HG02759 (cell line): Measurements from ENCODE around the gene CYB561D2.
A peak's percentile ranks its signal among the peaks of the same experiment; 100 is the strongest.

ENCODE experiments used
- ATAC-seq: cut with Tn5 transposase; IDR thresholded peaks from one replicate; pipeline ENCODE4 v1.9.1; 2021; ENCODE audit warnings: mild to moderate bottlenecking, moderate library complexity; ENCODE audit not compliant: unreplicated experiment

Gene CYB561D2

DNA sequence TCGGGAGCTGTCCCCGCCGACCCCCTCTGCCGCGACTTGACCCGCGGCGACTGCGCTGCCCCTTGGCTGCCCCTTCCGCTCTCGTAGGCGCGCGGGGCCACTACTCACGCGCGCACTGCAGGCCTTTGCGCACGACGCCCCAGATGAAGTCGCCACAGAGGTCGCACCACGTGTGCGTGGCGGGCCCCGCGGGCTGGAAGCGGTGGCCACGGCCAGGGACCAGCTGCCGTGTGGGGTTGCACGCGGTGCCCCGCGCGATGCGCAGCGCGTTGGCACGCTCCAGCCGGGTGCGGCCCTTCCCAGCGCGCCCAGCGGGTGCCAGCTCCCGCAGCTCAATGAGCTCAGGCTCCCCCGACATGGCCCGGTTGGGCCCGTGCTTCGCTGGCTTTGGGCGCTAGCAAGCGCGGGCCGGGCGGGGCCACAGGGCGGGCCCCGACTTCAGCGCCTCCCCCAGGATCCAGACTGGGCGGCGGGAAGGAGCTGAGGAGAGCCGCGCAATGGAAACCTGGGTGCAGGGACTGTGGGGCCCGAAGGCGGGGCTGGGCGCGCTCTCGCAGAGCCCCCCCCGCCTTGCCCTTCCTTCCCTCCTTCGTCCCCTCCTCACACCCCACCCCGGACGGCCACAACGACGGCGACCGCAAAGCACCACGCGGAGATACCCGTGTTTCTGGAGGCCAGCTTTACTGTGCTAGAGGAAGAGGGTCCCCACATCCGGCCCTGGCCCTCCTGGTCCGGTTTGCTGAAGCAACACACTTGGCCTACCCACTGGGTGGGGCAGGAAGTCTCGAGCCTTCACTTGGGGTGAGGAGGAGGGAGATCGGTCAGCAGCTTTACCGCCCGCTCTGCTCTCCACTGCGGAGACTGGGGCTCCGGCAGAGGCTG, 10.0 kb upstream of the CYB561D2 start, which contains the start of gene RASSF1:
Gene RASSF1, minus strand, starts transcription at position 389 of the 882 bp plus-strand sequence. Its CDS starts 31 bp downstream, at position 358.
- peak; percentile 24 for ATAC-seq

DNA sequence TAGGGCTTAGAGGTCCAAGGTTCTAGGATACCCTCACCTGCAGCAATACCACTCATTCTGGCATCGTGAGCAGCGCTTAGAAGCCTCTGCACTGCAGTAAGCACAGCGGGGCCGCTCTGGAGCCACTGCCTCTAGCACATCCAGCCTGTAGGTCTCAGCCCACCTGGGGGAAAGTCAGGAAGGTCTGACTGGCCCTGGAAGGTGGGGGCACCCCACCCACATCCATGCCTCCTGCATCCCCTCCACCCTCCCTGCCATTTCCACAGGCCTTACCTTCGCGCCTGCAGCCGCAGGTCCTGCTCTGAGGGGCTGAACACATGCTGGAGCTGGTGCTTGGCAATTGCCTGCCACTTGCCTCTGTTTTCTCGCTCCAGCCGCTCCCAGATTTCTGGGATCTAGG, 9.1 kb upstream of the CYB561D2 start:
- no peak for ATAC-seq

DNA sequence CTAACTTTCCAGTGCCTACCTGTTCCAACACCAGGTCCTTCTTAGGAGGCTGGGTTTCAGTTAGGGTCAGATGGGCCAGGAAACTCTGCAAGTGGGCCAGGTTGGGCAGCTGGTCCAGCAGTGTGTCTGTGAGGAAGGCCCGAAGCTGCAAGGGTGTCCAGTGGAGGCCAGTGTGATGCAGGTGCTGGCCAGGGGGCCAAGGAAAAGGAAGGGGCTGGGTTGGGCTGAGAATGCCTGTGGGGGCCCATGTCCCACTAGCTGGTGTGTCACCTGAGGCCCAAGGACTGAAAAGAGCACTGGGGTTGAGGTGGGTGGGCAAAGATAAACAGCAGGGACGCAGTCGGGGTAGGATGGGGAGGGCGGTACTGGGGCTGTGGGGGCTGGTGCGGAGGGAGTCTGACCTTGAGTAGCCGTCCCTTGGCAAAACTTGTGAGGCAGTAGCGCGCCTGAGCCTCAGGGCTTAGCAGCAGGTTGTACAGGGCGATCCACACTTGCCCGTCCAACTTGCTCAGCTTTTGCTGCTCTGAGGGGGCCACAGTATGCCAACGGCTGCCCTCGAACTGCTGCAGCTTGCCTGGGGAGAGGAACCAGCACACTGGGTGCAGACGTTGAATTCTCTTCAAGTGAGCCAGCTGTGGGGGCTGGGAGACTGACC, 8.5 kb upstream of the CYB561D2 start:
- ATAC-seq: no peak

DNA sequence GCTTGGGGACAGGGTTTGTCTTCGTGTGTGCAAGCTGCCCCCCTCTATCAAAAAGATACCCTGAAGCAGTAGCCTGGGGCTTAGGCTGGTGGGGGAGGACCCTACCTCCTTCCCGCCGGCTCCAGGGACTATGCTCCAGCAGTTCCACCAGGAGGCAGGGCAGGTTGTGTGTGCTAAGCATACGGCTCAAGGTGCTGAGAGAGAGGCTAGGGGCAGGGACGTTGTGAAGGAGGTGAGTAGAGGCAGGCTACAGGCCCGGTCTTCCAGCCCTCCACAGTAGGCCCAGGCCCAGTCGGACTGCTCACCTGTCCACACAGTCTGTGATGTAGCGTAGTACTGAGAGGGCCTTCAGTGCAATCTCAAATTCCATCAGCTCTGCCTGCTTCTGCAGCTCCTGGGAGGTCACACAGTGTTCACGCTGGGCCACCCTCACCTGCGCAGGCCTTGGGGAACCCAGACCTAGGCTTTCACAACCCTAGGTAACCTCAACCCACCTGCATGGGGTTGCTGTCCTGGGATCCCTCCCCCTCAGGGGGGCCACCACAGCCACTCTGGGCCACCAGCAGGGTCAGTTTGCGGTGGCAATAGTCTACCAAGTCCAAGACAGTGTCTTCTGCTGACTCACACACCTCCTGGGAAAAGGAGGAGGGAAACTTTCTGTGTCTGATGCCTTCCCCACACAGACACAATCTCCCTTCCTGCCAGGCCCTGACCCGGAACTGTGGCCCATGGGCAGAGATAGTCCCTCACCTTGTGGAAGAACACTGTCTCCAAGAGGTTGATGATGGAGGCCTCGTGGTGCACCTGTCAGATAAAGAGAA, 7.6 kb upstream of the CYB561D2 start:
- no peak for ATAC-seq

DNA sequence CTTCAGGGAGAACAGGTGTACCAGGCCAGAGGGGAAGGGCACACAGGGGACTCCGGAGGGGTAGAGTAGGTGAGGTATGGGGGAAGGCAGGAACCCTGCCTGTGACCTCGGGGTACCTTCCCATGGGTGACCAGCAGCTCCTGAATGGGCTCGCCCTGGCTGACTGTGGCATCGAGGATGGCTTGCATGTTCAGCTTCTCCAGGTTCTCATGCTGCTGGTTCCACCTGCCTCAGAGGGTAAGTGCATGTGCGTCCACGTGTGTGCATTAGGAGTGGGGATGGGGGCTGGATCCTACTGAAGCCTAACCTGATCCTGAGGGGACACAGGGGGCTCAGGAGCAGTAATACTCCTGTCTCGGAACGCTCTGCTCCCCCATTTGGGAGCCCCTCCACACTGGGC, 5.7 kb upstream of the CYB561D2 start:
- ATAC-seq: no peak

DNA sequence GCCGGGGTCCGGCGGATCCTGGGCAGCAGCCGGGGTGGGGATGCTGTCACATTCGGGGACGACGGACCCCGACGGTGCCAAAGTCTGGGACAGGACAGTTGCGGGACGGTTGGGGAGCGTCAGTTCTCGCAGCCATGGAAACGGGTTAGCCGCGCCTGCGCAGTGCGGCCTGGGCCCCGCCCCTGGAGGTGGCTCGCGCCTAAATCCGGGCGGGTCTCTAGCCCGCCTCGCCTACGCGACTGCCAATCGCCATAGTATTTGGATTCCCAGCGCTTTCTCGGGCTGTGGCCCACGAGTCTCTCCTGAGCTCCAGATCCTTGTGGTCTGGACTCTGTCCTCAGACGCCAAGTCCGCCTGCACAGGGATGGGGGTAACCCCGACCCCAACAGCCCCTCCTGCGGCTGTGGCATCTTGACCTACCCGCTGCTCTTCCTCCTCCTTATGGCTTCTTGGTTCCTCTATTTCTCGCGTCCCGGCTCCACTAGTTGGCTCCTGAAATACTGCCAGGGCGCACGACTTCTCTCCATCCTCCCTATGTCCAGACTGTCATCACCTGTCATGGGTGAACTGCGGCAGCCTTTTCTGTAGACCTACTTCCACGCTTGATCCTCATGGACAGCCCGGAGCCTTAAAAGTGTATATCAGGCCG, 5.0 kb upstream of the CYB561D2 start, which contains the start of gene ZMYND10:
Gene ZMYND10, minus strand, starts transcription at position 147 of the 649 bp plus-strand sequence. CDS start 153 bp downstream, outside the sequence.
- no peak for ATAC-seq

DNA sequence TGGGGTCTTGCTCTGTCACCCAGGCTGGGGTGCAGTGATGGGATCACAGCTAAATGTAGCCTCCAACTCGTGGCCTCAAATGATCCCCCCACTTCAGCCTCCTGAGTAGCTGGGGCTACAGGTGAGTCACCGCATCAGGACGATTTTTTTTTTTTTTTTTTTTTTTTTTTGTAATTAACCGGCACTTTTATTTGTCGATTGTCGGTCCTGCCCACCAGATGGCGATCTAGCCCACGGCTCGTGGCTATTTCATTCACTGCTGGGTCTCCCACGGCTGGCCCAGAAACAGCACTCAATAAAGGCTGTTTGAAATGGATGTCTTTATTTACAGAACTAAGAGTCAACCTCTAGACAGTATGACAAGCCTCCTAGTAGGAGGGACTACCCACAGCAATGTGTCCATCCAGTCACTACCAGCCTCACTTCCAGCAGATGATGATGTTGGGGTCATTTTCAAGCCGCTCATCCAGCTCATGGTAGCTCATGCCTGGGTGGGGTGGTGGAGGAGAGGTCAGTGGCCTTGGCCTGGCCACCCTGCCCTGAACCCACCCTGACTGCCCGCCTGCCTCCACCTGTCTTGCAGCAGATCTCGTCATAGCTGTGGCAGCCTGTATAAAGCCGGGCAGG, 3.4 kb upstream of the CYB561D2 start:
- no peak for ATAC-seq

DNA sequence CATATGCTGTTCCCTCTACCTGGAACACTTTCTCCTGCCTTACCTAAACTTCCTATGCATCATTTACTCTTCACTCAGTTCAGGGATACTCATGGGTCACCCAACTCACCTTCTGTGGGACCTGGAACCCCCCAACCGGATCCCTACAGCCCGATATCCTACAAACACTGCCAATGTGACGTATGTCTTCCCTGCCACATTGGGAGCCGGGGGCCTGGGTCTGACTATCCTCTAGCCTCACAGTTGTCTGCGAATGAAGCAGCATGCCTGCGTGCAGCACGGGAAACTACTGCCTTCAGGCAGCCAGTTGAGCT, 492 bp upstream of the CYB561D2 start:
- no peak for ATAC-seq

DNA sequence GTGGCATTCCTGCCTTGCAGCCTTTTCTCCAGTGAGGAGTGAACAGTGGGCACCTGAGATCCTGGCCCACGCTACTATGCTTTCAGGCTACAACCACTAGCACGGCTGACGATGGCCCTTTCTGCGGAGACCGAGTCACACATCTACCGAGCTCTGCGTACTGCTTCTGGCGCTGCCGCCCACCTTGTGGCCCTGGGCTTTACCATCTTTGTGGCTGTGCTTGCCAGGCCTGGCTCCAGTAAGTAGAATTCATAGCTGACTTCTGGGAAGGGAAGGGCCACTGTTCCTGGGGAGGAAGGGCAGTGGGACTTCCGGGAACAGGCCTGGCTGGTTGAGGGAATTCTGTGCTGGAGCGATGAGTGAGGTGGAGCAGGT, 648 bp downstream of the CYB561D2 start:
- peak; percentile 1 for ATAC-seq

DNA sequence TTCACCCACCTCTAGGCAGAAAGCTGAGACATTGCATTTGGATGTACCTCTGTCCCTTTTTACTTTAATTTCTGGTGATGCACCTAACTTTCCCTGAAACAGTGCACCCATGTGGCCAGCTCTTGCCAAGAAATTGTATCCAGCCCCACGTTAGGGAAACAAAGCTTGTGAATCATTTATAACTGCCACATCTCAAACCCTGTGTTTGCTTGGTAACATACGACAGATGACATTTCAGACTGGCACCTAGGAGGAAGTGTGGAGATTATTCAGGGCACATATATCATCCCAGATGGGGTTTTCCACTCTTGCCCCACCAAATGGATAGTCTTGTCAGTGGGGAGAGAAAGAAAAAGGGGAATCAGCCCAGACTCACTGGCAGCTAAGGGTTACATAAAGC, 2.1 kb downstream of the CYB561D2 start:
- no peak for ATAC-seq

DNA sequence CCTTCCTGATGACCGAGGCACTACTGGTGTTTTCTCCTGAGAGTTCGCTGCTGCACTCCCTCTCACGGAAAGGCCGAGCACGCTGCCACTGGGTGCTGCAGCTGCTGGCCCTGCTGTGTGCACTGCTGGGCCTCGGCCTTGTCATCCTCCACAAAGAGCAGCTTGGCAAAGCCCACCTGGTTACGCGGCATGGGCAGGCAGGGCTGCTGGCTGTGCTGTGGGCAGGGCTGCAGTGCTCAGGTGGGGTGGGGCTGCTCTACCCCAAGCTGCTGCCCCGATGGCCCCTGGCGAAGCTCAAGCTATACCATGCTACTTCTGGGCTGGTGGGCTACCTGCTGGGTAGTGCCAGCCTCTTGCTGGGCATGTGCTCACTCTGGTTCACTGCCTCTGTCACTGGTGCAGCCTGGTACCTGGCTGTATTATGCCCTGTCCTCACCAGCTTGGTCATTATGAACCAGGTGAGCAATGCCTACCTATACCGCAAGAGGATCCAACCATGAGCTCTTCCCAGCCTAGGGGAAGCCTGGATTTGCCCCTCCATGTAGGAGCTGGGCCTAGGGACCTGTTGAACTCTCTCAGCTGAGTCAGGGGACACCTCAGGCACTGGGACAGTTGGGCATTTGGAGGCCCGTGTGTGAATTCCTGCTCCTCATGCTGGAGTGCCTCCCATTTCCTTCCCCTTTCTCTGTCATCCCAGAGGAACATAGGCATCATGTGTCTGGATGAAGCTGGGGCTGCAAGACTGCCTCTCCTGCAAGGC, 2.8 kb downstream of the CYB561D2 start:
- ATAC-seq: no peak

DNA sequence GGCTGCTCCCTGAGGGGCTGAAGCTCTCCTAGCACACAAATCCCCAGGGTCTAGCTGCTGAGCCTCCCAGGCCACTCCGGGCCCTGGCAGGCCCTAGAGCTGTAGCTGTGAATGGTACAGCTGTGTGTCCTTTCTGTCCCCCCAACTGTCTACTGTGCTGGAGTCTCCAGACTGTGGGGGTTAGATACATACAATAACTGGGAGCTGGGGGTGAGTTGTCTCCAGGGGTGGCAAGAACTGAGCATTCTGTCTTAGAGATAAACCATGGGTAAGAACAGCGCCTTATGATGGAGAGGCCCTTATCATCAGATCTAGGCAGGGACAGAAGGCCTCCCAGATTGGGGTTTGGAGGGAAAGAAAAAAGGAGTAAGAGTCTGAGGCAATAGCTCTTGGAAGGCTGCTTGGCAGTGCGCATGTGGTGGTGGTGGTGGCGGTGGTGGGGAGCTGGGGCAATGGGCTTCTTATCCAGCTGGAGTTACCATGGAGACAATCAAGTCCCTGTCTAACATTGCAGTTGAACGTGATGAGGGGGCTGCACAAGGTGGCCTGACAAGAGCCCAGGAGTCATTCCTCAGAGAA, 3.6 kb downstream of the CYB561D2 start:
- ATAC-seq: no peak

DNA sequence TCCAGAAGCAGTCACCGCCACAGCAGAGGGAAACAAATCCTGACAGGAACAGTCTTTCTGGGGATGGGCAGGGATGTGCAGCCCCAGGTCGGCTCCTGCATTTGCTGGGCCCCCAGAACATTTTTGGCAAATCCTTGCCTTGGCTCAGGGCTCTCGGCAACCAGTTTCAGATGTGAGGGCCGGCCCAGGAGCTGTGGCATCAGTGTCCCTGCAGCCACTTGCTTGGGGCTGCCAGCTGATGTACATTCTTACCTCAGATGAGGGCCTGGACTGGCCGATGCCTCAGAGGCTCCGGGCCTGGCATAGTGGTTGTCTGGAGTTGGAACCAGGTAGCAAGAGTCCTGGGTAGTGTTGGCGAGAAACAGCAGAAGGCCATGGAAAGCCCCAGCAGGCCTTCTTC, 4.2 kb downstream of the CYB561D2 start:
- ATAC-seq: no peak

DNA sequence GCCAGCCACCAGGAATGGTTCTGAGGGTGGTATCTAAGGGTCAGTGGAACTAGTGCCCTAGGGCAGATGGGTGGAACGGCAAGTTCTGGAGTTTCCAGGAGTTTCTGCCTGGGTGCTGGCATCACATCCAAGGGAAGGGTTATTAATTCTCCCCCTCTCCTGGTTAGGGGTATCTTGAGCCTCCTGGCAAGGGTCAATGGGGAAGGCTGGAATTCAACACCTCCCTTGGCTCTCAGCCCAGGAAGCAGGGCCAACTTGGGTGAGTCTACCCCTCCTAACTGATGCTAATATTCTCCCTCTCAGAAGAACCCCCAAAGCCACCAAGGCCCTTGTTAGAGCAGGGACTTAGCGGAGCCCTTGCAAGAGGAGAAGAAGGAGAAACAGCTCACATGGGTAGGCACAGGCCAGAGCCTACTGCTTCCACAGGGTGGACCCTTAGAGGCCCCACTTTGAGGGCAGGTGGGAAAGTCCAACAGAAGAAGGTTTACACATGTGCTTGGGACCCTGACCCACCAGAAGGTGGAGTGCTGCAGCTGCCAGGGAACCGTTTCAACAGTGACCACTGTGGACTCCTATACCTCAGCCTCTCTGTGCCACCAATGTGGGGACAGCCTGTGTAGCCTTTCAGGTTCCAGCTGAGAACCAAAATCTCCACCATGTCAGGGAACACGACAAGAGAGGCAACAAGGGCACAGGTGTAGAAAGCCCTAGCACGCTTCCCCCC, 5.3 kb downstream of the CYB561D2 start:
- ATAC-seq: no peak

DNA sequence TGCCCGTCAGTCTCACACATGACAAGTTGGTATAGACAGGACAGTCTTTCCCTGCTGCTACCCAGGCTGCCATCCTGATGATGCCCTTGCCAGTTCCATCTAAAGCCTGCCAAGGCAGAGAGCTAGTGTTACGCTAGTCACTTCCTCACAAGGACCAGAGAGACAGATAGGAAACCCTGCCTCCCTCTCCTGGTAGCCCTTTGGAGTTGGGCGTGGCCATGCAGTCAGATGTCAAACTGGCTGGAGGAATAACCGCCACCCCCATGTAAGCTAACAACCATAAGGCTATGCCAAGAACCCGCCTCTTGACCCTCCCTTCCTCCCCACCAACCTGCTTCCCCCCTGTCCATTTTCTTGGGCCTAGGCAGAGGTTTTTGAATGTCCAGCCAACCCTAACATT, 5.9 kb downstream of the CYB561D2 start:
- ATAC-seq: no peak

DNA sequence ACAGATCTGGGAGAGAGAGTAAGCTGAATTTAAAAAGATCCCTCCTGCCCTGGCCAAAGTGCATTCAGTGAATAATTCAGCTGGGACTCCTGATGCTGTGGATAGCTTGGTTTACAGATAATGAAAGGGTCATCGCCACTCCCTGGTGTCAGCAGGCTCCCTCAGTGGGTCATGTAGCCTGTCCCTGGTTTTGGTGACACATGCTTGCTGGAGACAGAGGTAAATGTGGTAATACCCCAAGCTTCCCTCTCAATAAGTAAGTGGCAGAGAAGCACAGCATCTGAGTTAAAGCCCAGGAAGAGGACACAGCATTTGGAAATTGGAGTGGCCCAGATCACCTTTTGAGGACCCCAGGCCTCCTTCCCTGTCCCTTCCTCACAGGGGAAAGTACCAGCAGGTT, 6.8 kb downstream of the CYB561D2 start:
- no peak for ATAC-seq

DNA sequence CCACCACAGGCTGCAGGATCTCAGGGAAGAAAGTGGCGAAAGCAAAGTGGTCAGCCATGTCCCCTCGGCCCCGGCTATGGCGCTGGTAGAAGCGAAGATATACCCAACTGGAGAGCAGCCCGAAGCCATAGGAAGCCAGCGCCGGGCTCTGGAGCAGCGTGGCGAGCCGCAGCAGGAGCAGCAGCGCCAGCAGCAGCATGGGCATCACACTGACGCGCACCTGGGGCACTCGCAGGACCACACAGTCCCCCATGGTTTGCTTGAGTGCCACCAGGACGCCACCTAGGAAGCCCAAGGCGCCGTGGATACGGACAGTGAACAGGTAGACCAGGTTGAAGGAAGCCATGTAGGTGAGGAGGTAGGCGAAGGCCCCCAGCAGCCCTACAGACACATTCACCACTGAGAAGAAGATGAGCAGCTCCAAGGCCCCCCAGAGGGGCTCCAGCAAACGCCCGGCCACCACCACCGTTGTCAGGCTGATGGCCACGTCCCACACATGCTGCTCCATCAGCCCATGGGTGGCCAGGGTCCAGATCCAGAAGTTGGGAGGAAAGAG, 7.8 kb downstream of the CYB561D2 start:
- no peak for ATAC-seq
